Suprapubic skin (tissue), 4 donors: ENCODE results near the gene GNB2. TPM values are rescaled to one million over a fixed set of nuclear protein-coding genes. Genes with fewer than 3 reads are reported as not detected.

Source experiments
- DNase-seq, 2 donors: peaks; one replicate each; pipeline ENCODE4 v3.0.0-alpha.2; 2019; ENCODE audit warnings: low spot score in 2 of 2
- H3K27ac ChIP-seq: fragments of 200-600 bp; sonication (generic); one replicate; pipeline ENCODE4 v1.5.1; 2019
- H3K27me3 ChIP-seq: fragments of 200-600 bp; sonication (generic); one replicate; pipeline ENCODE4 v1.5.1; 2019
- H3K36me3 ChIP-seq: fragments of 200-600 bp; sonication (generic); one replicate; pipeline ENCODE4 v1.5.1; 2019
- H3K4me1 ChIP-seq: fragments of 200-600 bp; sonication (generic); one replicate; pipeline ENCODE4 v1.5.1; 2019
- H3K4me3 ChIP-seq: fragments of 200-600 bp; sonication (generic); one replicate; pipeline ENCODE4 v1.5.1; 2019; ENCODE audit warnings: mild to moderate bottlenecking
- H3K9me3 ChIP-seq: fragments of 200-600 bp; sonication (generic); one replicate; pipeline ENCODE4 v1.5.1; 2019
- EP300 ChIP-seq: sonication (generic); formaldehyde crosslinking; IDR thresholded peaks from one replicate; pipeline ENCODE4 v1.6.1; 2017; ENCODE audit warnings: antibody characterized with exemption
- POLR2A ChIP-seq, 2 donors: fragments of 450-650 bp; IDR thresholded peaks; one replicate each; pipeline ENCODE4 v1.6.1; 2017; ENCODE audit warnings: antibody characterized with exemption in 2 of 2, mild to moderate bottlenecking in 2 of 2, moderate library complexity in 2 of 2
- POLR2AphosphoS5 ChIP-seq, 3 donors: sonication (generic); formaldehyde crosslinking; IDR thresholded peaks; one replicate each; pipeline ENCODE4 v1.6.1; 2017; ENCODE audit warnings: antibody characterized with exemption in 3 of 3
- WGBS: methylation state at CpG from one replicate; pipeline ENCODE4 v1.1.5; 2018; 5-methylcytosine and 5-hydroxymethylcytosine counted together
- total RNA-seq, 4 donors: library from RNA; depleted of rRNA; stranded (reverse); fragments of >200 nt; gene quantifications; one replicate each; pipeline ENCODE4 v1.1.0, GENCODE V29; 2016
- TF ChIP-seq, protein P1 (sequence below), 2 donors: fragments of 200-600 bp in 1 of 2; fragments of 450-650 bp in 1 of 2; sonication (generic) in 1 of 2; IDR thresholded peaks; one replicate each; pipeline ENCODE4 v1.5.1; 2016 to 2019; ENCODE audit warnings: antibody characterized with exemption in 2 of 2, mild to moderate bottlenecking in 1 of 2, moderate library complexity in 1 of 2

Gene GNB2
- total RNA-seq, 4 donors from 2014 or later: 228 to 311 (median 300) TPM

DNA sequence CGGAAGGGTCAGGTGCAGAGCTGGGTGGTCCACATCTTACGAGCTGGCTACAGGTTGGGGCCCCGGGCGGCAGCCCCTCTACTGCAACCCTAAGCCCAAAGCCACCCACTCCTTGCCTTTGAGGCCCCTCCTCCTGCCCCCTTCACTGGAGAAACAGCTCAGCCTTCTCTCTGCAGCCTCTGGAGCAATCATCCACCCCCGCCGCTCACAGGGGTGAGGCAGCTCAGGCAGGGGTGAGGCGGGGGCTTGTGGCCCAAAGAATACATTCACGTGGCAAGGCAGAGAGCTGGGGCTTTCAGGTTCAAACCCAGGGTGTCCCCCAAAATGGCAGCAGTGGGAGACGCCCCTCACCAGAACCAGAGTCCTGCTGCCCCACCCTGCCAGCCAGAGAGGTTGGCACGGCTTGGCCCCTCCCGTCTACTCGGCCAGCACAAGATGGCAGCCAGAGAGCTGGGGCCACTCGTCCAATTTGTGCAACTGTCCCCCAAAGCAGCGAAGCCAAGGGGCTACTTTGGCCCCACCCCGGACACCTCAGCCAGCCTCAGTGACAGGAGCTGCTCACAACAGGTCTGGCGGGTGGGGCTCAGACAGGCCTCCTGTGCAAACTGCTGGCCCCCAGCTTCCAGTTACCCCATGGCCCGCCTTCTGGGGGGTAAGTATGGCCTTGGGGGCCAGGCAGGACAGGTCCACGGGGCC, 7.2 kb downstream of the GNB2 start:
- H3K9me3 ChIP-seq: no peaks in the 10 kb centered on the region
- TF ChIP-seq POLR2A (IDR thresholded peaks at IDR 0.05) (no peak), POLR2AphosphoS5 (IDR thresholded peaks at IDR 0.05) (no peak), EP300 (no peak)
- TF ChIP-seq, protein P1, sequence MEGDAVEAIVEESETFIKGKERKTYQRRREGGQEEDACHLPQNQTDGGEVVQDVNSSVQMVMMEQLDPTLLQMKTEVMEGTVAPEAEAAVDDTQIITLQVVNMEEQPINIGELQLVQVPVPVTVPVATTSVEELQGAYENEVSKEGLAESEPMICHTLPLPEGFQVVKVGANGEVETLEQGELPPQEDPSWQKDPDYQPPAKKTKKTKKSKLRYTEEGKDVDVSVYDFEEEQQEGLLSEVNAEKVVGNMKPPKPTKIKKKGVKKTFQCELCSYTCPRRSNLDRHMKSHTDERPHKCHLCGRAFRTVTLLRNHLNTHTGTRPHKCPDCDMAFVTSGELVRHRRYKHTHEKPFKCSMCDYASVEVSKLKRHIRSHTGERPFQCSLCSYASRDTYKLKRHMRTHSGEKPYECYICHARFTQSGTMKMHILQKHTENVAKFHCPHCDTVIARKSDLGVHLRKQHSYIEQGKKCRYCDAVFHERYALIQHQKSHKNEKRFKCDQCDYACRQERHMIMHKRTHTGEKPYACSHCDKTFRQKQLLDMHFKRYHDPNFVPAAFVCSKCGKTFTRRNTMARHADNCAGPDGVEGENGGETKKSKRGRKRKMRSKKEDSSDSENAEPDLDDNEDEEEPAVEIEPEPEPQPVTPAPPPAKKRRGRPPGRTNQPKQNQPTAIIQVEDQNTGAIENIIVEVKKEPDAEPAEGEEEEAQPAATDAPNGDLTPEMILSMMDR (IDR thresholded peaks at IDR 0.05): no peak
- H3K27me3 ChIP-seq: no peaks in the 10 kb centered on the region
- H3K4me1 ChIP-seq: peaks cover 43% of the 10 kb centered on the region
- H3K27ac ChIP-seq: peak overlapping the region; percentile 50
- 76% methylated on average over 9 of the region's 18 CpGs for WGBS
- H3K4me3 ChIP-seq: no peak overlapping the region
- peaks cover 79% of the 10 kb centered on the region for H3K36me3 ChIP-seq
- DNase-seq: no peak

DNA sequence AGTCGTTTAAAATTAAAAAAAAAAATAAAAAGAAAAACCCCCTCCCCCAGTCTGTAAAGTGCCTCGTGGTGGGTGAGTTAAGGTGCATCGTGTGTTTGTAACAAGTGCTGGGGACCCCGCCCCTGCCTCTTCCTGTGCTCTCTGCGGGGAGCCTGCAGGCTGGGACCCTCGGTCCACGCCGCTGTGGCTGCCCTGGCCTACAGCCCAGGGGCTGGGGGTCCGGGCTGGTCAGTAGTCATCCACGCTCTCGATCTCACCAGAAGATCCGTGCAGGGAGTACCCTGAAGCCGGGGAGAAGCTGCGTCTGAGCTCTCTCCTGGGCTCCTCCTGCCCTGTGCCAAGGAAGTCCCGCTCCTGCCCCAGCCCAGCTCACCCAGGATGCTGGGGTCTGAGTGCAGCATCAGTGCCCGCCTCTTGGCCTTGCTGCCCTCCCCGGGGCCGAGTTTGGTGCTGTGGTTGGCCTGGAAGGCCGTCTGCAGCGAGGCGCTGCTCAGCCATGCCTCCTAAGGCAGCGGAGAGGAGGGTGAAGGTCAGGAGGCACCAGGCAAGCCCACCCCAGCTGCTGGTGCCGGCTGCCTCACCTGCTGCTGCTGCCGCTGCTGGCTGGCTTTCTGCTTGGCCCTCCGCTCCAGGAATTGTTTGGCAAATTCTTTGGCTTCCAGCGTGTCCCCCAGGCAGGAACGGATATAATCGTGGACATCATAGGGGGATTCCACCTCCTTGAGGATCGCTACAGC, 8.1 kb downstream of the GNB2 start:
- H3K4me1 ChIP-seq: peaks cover 34% of the 10 kb centered on the region
- no peak overlapping the region for H3K4me3 ChIP-seq
- no peak for DNase-seq
- whole genome bisulfite sequencing: 79% methylated on average over 17 of the region's 29 CpGs
- peaks cover 85% of the 10 kb centered on the region for H3K36me3 ChIP-seq
- no peaks in the 10 kb centered on the region for H3K9me3 ChIP-seq
- TF ChIP-seq, protein P1 (IDR thresholded peaks at IDR 0.05): no peak
- TF ChIP-seq POLR2A (IDR thresholded peaks at IDR 0.05) (no peak), POLR2AphosphoS5 (IDR thresholded peaks at IDR 0.05) (no peak), EP300 (no peak)
- no peak overlapping the region for H3K27ac ChIP-seq
- H3K27me3 ChIP-seq: no peaks in the 10 kb centered on the region

DNA sequence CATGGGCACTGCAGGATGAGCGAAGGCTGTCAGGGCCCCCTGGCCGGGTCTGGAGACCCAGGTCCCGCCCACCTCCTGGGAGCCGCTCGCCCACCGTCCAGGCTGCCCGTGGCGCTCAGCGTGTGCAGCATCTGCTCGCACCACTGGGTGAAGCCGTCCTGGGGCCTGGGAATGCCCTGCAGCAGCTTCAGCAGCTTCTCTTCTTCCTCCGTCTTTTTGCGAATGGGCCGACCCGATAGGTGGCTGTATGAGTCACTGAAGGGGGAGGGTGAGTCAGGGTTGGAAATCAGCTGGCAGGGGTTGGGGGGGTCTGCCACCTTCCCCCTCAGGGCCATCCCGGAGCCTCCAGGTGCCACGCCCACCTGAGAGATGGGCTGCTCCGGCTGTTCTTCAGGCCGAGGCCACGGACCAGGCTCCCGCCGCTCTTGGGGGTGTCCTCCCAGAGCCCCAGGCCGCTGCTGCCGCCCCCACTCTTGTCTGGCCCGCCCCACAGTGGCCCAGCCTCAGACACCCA, 8.7 kb downstream of the GNB2 start:
- Histone ChIP-seq H3K9me3 (no peaks in the 10 kb centered on the region), H3K27me3 (no peaks in the 10 kb centered on the region), H3K4me3 (no peak overlapping the region), H3K27ac (no peak overlapping the region), H3K4me1 (peaks cover 29% of the 10 kb centered on the region), H3K36me3 (peaks cover 85% of the 10 kb centered on the region)
- no peak for TF ChIP-seq POLR2A (IDR thresholded peaks at IDR 0.05)
- no peak for TF ChIP-seq EP300
- TF ChIP-seq, protein P1 (IDR thresholded peaks at IDR 0.05): no peak
- TF ChIP-seq POLR2AphosphoS5 (IDR thresholded peaks at IDR 0.05): no peak
- no peak for DNase-seq
- WGBS: 80% methylated on average over 16 of the region's 25 CpGs

DNA sequence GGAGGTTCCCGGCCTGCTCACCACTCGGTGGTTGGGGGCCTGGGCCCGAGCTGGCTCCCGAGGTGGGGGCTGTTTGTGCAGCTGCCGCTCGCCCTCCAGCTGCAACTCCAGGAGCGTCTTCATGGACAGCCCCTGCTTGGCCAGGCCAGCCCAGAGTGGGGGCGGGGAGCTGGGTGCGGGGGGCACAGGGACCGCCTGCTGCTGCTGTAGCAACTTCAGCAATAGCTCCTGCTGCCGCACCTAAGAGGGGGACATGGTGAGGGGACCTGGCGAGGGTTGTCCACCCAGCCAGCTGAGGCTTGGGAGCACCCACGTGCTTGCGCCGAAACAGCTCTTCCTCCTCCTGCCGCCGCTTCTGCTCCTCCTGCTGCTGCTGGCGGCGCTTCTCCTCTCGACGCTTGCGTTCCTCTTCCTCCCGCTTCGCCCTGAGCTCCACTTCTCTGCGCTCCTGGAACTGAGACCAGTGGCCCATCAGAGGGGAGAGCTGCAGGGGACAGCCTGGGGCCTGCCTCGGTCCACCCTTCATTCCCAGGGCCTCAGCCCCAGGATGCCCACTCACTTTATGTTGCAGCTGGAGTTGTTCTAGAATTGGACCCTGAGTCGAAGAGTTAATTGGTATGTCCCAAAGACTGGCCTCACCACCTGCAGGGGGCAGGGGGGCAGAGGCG, 9.6 kb downstream of the GNB2 start:
- Histone ChIP-seq H3K27me3 (no peaks in the 10 kb centered on the region), H3K36me3 (peaks cover 85% of the 10 kb centered on the region), H3K27ac (no peak overlapping the region), H3K9me3 (no peaks in the 10 kb centered on the region), H3K4me3 (no peak overlapping the region), H3K4me1 (peaks cover 26% of the 10 kb centered on the region)
- TF ChIP-seq POLR2AphosphoS5 (IDR thresholded peaks at IDR 0.05): no peak
- no peak for TF ChIP-seq EP300
- no peak for TF ChIP-seq POLR2A (IDR thresholded peaks at IDR 0.05)
- 89% methylated on average over 16 of the region's 28 CpGs for WGBS
- DNase-seq: no peak

DNA sequence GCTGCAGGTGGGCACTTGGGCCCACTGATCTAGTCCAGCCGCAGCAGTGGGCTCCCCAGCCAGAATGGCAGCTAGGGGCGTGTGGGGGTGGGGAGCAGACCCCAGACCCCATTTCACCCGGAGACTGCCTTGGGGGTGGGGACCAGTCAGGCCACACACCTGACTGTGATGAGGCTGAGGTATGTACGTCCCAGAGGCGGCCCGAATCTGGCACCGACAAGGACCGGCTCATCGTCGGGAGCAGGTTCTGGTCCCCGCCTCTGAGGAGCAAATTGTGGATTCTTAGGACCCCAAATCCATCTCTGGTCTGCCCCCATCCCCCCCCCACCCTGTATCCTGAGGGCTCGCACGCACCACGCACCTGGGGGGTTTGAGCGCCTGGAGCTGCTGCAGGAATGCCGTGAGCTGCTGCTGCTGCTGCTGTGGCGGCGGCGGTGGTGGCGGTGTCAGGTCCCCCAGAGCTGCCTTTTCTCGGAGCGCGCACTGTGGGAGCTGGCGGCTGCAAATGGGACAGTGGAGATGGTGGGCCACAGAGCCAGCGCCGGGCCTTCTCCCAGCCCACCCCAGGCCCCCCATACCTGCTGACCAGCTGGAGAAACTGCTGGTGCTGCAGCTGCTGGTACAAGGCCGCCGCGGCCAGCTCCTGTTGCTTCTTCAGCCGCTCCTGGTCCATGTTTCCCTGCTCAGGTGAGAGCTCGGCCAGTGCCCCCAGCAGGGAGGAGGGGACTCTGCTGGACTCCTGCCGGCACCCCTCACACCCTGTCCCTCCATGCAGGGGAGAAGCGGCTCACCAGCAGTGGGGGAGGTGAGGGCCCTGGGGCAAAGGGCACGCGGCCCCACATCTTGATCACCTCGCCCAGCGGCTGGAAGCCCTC, 10.4 kb downstream of the GNB2 start:
- Histone ChIP-seq H3K4me1 (peaks cover 24% of the 10 kb centered on the region), H3K27me3 (no peaks in the 10 kb centered on the region), H3K27ac (no peak overlapping the region), H3K9me3 (no peaks in the 10 kb centered on the region), H3K4me3 (no peak overlapping the region), H3K36me3 (peaks cover 85% of the 10 kb centered on the region)
- WGBS: 96% methylated on average over 28 of the region's 37 CpGs
- TF ChIP-seq, protein P1 (IDR thresholded peaks at IDR 0.05): no peak
- TF ChIP-seq POLR2AphosphoS5 (IDR thresholded peaks at IDR 0.05): no peak
- no peak for TF ChIP-seq EP300
- no peak for TF ChIP-seq POLR2A (IDR thresholded peaks at IDR 0.05)
- no peak for DNase-seq
